GM21515 (cell line): Measurements from ENCODE around the gene RAB30.
"Not testable (repeated sequence)": the region's sequence is repeated elsewhere in the genome, so short reads cannot be mapped to it uniquely, and the experiment has no call there.

ENCODE experiments used
- ATAC-seq: cut with Tn5 transposase; IDR thresholded peaks from one replicate; pipeline ENCODE4 v1.9.1; 2021; ENCODE audit not compliant: unreplicated experiment

Gene RAB30

DNA sequence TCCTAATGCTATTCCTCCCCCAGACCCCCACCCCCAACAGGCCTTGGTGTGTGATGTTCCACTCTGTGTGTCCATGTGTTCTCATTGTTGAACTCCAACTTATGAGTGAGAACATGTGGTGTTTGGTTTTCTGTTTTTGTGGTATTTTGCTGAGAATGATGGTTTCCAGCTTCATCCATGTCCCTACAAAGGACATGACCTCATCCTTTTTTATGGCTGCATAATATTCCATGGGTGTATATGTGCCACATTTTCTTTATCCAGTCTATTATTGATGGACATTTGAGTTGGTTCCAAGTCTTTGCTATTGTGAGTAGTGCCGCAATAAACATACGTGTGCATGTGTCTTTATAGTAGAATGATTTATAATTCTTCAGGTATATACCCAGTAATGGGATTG, 121.2 kb downstream of the RAB30 start:
- ATAC-seq, result not testable (repeated sequence)

GRCh38 chr11:82949352-82949751, 122.3 kb downstream of the RAB30 start:
- no peak for ATAC-seq

DNA sequence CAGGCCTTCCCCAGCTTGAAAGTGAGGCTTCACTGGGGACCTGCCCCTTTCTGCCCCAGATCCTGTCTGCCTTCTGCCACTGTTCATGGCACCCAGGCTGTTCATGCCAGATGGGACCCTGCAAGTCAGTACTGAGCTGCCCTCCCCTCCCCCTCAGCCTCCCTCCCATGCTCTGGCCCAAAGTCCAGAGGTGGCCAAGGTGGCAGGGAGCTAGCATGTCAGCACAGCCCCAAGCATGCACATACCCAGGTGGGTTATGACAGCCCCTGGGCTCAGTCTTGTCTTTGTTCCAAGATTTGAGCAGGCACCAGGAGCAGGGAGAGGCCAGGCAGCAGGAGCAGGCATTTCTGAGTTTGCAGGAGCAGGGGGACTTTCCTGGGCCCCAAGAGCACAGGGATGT, 126.0 kb downstream of the RAB30 start:
- no peak for ATAC-seq

GRCh38 chr11:82945041-82945440, 126.7 kb downstream of the RAB30 start:
- not testable (repeated sequence) for ATAC-seq

GRCh38 chr11:82944198-82944597, 127.5 kb downstream of the RAB30 start:
- ATAC-seq, result no peak

GRCh38 chr11:82943430-82943829, 128.3 kb downstream of the RAB30 start:
- not testable (repeated sequence) for ATAC-seq

- no peak for ATAC-seq
Observed at GRCh38 chr11:82942376-82942775, 129.3 kb downstream of the RAB30 start.

DNA sequence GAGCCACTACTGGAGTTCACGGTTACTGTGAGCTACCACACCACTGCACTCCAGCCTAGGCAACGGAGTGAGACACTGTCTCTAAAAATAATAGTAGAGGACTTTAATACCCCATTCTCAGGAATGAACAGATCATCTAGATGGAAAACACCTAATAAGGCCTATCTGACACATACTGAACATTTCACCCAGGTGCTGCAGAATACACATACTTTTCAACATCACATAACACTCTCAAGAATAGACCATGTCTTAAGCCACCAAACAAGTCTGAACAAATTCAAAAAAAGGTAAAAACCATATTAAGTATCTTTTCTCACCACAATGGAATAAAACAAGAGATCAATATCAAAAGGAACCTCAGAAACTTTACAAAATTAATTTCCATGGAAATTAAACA, 132.2 kb downstream of the RAB30 start:
- ATAC-seq, result no peak

DNA sequence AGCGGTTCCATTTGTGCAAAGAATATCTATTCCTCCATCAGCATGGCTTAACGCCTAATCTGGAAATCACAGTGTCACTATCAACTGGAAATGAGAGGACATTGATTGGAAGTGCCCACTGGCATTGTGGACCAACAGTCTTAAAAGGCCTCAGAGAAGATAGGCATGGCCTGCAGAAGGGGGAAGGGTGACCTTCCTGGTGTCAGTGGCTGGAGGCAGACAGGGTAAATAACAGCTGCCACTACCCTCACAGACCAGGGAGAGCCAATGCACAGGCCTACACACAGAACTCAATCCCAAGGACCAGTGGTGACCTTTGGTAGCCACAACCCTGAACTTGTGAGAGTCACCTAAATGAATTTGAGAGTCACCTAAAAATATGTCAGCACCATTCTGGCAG, 134.1 kb downstream of the RAB30 start:
- no peak for ATAC-seq

- ATAC-seq, result no peak
Observed at GRCh38 chr11:82936261-82936660, 135.4 kb downstream of the RAB30 start.

- ATAC-seq, result no peak
Observed at GRCh38 chr11:82932564-82932963, 139.1 kb downstream of the RAB30 start.

- ATAC-seq, result no peak
Observed at GRCh38 chr11:82930734-82931133, 141.0 kb downstream of the RAB30 start.

- no peak for ATAC-seq
Observed at GRCh38 chr11:82930229-82930628, 141.5 kb downstream of the RAB30 start.

- no peak for ATAC-seq
Observed at GRCh38 chr11:82929121-82929520, 142.6 kb downstream of the RAB30 start.

GRCh38 chr11:82927264-82927880, 144.3 kb downstream of the RAB30 start:
- ATAC-seq, result peak; percentile 77

DNA sequence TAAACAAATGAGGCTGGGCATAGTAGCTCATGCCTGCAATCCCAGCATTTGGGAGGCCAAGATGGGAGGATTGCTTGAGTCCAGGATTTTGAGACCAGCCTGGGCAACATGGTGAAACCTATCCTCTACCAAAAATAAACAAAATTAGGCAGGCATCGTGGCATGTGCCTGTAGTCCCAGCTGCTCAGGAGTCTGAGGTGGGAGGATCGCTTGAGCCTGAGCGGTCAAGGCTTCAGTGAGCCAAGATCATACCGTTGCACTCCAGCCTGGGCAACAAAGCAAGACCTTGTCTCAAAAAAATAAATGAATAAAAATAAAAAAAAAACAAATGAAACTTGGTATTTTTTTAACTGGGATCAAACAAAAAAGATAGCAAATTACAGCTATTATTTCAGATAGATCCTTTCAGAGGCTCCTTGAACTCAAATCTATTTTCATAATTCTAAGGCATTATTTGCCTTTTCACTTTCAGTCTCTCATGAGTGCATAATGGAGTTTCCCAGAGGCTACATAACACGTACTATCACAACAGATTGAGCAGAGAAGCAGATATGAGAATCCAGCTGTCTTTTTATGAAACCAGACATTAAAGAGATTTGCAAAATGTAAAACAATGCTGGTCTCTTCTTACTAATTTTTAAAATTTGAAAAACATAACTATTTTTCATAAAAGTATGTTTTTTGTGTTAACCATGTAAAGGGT, 147.0 kb downstream of the RAB30 start:
- ATAC-seq, result no peak
